Thoracic aorta (tissue), 2 donors: ENCODE results near the gene TNFRSF6B. TPM values are rescaled to one million over a fixed set of nuclear protein-coding genes. Genes with fewer than 3 reads are reported as not detected.
"Not testable (repeated sequence)": the region's sequence is repeated elsewhere in the genome, so short reads cannot be mapped to it uniquely, and the experiment has no call there.

Source experiments
- ATAC-seq: fragments of 150-250 bp; one replicate; pipeline ENCODE4 v1.8.0; 2017; ENCODE audit warnings: low read depth; ENCODE audit not compliant: insufficient number of reproducible peaks, low FRiP score
- DNase-seq: peaks from one replicate; pipeline ENCODE4 v3.0.0-alpha.2; 2020; ENCODE audit warnings: low spot score
- H3K27ac ChIP-seq, 2 donors: fragments of 200-600 bp; sonication (generic); 1 replicate in 1 of 2; 2 replicates in 1 of 2; pipeline ENCODE4 v1.5.1; 2016; ENCODE audit warnings: mild to moderate bottlenecking in 2 of 2, moderate library complexity in 2 of 2
- H3K27me3 ChIP-seq: fragments of 200-600 bp; sonication (generic); replicated peaks from 2 replicates; pipeline ENCODE4 v1.6.0; 2016; ENCODE audit warnings: mild to moderate bottlenecking; ENCODE audit not compliant: insufficient read depth
- H3K36me3 ChIP-seq: fragments of 200-600 bp; sonication (generic); one replicate; pipeline ENCODE4 v1.5.1; 2016
- H3K4me1 ChIP-seq, 2 donors: fragments of 200-600 bp; sonication (generic); 1 replicate in 1 of 2; 2 replicates in 1 of 2; pipeline versions ENCODE4 v1.5.1 to v1.6.0; 2016; ENCODE audit warnings: low read depth in 2 of 2, mild to moderate bottlenecking in 1 of 2; ENCODE audit not compliant: control insufficient read depth in 1 of 2
- H3K4me3 ChIP-seq: fragments of 200-600 bp; sonication (generic); 2 replicates; pipeline ENCODE4 v1.5.1; 2016; ENCODE audit warnings: mild to moderate bottlenecking
- H3K9me3 ChIP-seq: fragments of 200-600 bp; sonication (generic); 2 replicates; pipeline ENCODE4 v1.5.1; 2016
- total RNA-seq, 2 donors: library from RNA; depleted of rRNA; stranded (reverse); fragments of >200 nt; gene quantifications; one replicate each; pipeline versions ENCODE4 v1.1.0 to v1.2.3, GENCODE V29; 2016
- TF ChIP-seq, protein P1 (sequence below): fragments of 200-600 bp; sonication (generic); IDR thresholded peaks from one replicate; pipeline ENCODE4 v1.5.1; 2019; ENCODE audit warnings: antibody characterized with exemption

TNFRSF6B gene, protein sequence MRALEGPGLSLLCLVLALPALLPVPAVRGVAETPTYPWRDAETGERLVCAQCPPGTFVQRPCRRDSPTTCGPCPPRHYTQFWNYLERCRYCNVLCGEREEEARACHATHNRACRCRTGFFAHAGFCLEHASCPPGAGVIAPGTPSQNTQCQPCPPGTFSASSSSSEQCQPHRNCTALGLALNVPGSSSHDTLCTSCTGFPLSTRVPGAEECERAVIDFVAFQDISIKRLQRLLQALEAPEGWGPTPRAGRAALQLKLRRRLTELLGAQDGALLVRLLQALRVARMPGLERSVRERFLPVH
- 10 to 100 TPM; 32.9 to 98.9 TPM for total RNA-seq

DNA sequence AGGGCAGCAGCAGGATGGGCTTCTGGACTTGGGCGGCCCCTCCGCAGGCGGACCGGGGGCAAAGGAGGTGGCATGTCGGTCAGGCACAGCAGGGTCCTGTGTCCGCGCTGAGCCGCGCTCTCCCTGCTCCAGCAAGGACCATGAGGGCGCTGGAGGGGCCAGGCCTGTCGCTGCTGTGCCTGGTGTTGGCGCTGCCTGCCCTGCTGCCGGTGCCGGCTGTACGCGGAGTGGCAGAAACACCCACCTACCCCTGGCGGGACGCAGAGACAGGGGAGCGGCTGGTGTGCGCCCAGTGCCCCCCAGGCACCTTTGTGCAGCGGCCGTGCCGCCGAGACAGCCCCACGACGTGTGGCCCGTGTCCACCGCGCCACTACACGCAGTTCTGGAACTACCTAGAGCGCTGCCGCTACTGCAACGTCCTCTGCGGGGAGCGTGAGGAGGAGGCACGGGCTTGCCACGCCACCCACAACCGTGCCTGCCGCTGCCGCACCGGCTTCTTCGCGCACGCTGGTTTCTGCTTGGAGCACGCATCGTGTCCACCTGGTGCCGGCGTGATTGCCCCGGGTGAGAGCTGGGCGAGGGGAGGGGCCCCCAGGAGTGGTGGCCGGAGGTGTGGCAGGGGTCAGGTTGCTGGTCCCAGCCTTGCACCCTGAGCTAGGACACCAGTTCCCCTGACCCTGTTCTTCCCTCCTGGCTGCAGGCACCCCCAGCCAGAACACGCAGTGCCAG, at the start of gene TNFRSF6B:
TNFRSF6B (plus strand) TSS at position 25 of the 729 bp plus-strand sequence; CDS start at position 141, 116 bp downstream.
- peak within 1 kb of the TSS; percentile 51 for H3K4me3 ChIP-seq
- H3K36me3 ChIP-seq = peaks cover 7% of the 10 kb centered on the region
- DNase-seq (no peak), ATAC-seq (no peak)
- H3K9me3 ChIP-seq = no peaks in the 10 kb centered on the region
- peaks cover 25 to 46% of the 10 kb centered on the region in 2 donors for H3K4me1 ChIP-seq
- H3K27me3 ChIP-seq = no peaks in the 10 kb centered on the region
- H3K27ac ChIP-seq = no peak within 1 kb of the TSS
- TF ChIP-seq, protein P1, sequence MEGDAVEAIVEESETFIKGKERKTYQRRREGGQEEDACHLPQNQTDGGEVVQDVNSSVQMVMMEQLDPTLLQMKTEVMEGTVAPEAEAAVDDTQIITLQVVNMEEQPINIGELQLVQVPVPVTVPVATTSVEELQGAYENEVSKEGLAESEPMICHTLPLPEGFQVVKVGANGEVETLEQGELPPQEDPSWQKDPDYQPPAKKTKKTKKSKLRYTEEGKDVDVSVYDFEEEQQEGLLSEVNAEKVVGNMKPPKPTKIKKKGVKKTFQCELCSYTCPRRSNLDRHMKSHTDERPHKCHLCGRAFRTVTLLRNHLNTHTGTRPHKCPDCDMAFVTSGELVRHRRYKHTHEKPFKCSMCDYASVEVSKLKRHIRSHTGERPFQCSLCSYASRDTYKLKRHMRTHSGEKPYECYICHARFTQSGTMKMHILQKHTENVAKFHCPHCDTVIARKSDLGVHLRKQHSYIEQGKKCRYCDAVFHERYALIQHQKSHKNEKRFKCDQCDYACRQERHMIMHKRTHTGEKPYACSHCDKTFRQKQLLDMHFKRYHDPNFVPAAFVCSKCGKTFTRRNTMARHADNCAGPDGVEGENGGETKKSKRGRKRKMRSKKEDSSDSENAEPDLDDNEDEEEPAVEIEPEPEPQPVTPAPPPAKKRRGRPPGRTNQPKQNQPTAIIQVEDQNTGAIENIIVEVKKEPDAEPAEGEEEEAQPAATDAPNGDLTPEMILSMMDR = no peak

DNA sequence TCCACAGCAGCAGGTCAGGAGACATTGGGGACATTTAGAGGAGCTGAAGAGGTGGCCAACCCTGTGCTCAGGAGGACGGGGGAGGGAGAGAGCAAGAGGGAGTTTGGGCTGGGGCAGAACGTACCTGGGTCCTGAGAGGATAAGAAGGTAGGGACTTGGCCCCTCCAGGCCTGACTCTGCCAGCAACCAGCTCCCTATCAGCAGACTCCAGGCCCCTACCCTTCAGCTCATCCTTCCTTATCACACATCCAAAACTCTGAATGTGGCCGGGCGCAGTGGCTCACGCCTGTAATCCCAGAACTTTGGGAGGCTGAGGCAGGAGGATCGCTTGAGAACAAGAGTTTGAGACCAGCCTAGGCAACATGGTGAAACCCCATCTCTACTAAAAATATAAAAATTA, 48.3 kb upstream of the TNFRSF6B start:
- Histone ChIP-seq H3K36me3 (no peaks in the 10 kb centered on the region), H3K27ac (no peak overlapping the region), H3K27me3 (no peaks in the 10 kb centered on the region), H3K9me3 (no peaks in the 10 kb centered on the region), H3K4me1 (peaks cover 7 to 19% of the 10 kb centered on the region in 2 donors), H3K4me3 (no peak overlapping the region)
- DNase-seq = no peak
- ATAC-seq = no peak
- TF ChIP-seq, protein P1 = no peak

DNA sequence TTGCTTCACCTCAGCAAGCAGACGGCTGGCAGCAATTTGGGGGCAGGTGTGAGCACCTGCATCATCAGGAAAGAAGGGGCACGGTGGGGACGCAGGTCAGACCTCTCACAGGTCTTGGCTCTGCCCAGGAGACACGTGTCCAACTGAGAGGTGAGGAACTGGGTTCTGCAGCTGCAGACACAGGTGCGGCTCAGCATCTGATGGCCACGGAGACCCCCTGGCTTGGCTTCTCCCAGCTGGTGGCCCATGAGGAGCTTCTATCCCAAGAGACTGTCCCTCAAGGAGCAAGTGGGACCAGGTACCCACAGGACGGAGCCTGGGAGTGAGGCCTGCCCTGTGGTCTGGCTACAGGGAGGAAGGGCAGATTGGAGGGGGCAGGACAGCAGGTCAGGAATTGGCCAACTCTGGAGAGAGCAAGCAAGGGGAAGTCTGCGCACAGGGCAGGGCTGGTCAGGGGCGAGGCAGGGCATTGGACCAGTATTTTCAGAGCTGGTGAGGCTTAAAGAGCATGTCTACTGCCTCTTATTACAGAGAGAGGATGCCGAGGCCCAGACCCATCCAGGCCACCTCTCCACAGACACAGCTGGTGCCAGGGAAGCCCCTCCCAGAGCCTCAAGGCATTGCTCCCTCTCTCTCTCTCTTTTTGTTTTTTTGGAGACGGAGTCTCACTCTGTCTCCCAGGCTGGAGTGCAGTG, 47.4 kb upstream of the TNFRSF6B start:
- H3K27me3 ChIP-seq = no peaks in the 10 kb centered on the region
- H3K27ac ChIP-seq = no peak overlapping the region
- no peak overlapping the region for H3K4me3 ChIP-seq
- peaks cover 11 to 25% of the 10 kb centered on the region in 2 donors for H3K4me1 ChIP-seq
- ATAC-seq (no peak), DNase-seq (no peak)
- no peaks in the 10 kb centered on the region for H3K36me3 ChIP-seq
- H3K9me3 ChIP-seq = no peaks in the 10 kb centered on the region
- TF ChIP-seq, protein P1 = no peak

DNA sequence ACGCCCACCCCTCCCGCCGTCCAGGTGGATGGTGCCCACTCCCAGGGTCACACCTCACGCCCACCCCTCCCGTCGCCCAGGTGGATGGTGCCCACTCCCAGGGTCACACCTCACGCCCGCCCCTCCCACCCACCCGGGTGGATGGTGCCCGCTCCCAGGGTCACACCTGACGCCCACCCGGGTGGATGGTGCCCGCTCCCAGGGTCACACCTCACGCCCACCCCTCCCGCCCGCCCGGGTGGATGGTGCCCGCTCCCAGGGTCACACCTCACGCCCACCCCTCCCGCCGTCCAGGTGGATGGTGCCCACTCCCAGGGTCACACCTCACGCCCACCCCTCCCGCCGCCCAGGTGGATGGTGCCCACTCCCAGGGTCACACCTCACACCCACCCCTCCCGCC, 46.0 kb upstream of the TNFRSF6B start:
- H3K36me3 ChIP-seq, H3K9me3 ChIP-seq, H3K27me3 ChIP-seq, ATAC-seq, H3K27ac ChIP-seq, DNase-seq, H3K4me3 ChIP-seq: not testable (repeated sequence)
- peaks cover 11 to 28% of the 10 kb centered on the region in 2 donors for H3K4me1 ChIP-seq

DNA sequence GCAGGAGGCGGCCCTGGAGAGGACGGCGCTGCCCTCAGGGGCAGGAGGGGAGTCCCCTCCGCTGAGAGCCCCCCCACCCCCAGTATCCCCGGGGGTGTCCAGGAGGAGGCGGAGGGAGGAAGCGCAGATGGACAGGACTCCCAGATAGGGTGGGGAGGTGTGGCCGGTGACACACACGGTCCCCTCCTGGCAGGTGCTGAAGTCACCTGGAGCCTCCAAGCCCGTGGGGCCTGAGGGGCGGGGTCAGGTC, 44.6 kb upstream of the TNFRSF6B start:
- Histone ChIP-seq H3K4me3 (peak overlapping the region; percentile 76), H3K4me1 (peaks cover 11 to 29% of the 10 kb centered on the region in 2 donors), H3K36me3 (no peaks in the 10 kb centered on the region), H3K27me3 (no peaks in the 10 kb centered on the region), H3K9me3 (no peaks in the 10 kb centered on the region), H3K27ac (no peak overlapping the region)
- TF ChIP-seq, protein P1 = no peak
- ATAC-seq (no peak), DNase-seq (no peak)
